Activated CD8-positive, alpha-beta memory T cell treated with anti-CD3 and anti-CD28 coated beads, Interleukin-2, amount 50 U/mL, for 4 hours (primary cell): ENCODE results near the gene LRRC51.

ENCODE experiments used
- DNase-seq: peaks from one replicate; pipeline ENCODE4 v3.0.0-alpha.2; 2020

Gene LRRC51

DNA sequence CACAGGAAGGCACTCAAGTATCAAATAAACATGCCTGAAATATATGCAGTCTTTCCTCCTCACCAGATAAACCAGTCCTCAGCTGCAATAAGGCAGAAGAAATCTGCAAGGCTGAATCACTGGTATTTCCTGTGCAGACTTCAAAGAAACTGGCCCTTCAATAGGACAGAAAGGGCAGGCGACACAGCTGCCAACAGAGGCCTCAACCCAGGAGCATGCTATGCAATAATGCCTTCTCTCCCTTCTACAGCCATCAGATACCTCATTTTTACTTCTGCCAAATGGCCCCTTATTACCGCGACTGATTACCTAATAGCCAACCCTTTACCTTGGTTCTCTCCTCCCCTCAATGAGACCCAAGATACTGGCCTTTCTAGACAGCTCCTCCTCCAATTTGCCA, 8.3 kb upstream of the LRRC51 start:
- DNase-seq: no peak

DNA sequence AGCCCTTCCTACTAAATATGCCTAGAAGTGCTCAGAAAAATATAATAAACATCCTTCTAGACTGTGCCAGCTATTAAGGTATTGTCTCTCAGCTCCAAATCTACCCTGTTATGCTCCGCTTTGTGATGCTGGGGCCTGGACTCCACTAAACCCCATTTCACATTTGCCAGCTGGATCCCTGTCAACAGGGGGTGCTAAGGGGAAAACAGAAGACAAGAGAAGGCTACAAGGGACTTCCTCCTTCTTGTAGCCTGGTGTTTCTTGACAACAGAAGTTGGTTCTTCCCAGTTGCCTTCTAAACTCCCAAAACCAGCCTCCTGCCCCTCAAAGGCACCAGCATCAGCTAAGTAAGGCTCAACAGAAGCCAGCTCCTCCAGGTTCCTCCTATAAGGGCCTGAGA, 5.5 kb upstream of the LRRC51 start:
- no peak for DNase-seq

GRCh38 chr11:72075756-72076155, 4.9 kb upstream of the LRRC51 start:
- DNase-seq: no peak

DNA sequence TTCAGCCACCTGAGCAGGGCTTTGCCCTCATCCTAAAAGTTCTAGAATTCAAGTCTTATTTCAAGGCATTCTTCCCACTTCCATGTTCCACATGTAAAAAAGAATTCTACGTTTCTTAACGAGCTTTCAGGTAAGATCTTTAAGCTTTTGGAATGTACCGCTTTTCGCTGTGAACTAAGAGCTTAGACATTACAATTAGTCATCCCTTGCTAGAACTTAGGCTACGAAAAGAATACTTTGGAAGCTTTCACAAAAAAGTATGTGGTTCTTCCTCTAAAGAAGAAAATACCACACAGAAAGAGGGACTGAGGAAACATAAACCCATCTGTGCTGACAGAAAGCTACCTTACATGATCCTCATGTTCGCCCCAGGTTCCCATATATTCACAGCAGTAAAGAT, 2.2 kb upstream of the LRRC51 start:
- DNase-seq: no peak

- DNase-seq: no peak
Measured at GRCh38 chr11:72079819-72080325, 778 bp upstream of the LRRC51 start.

DNA sequence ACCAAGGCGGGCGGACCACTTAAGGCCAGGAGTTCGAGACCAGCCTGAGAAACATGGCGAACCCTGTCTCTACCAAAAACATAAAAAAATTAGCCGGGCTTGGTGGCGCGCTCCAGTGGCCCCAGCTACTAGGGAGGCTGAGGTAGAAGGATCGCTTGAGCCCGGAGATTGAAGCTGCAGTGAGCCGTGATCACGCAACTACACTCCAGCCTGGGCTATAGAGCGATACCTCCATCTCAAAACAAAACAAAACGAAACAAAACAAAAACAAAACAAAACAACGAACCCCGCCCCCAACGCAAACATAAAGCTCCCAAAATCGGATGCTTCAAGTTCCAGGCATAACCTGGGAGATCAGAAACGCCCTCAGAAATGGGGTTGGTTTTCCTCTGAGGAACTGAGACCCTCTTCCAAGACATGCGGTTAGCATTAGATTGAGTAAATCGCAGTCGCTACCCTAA, 564 bp downstream of the LRRC51 start:
- DNase-seq: no peak

DNA sequence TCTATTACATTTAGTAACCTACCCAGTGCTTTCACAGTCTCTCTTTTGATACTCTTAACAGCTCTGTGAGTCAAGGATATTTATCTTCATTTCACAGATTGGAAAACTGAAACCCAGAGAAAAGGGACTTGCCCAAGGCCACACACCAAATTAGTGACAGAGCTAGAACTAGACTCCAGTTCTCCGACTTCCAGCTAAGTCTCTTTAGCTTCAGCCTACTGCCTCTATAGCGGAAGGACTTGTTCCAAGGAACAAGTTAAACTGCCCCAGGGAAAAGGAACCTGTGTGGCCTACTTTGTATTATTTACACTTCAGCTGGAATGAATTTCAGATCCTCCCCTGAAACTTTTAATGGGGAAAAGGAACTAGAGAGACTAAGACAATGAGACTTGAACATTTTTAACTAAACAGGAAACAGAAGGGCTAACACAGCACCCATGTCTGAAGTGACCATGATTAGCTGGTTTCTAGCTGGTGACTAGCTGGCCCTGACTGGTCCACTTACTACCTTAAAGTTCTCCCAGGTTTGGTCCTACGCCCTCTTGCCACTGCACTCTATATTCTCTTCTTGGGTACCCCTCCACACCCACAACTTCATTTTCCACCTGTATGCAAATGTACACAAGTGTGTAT, 1.3 kb downstream of the LRRC51 start:
- DNase-seq: no peak

DNA sequence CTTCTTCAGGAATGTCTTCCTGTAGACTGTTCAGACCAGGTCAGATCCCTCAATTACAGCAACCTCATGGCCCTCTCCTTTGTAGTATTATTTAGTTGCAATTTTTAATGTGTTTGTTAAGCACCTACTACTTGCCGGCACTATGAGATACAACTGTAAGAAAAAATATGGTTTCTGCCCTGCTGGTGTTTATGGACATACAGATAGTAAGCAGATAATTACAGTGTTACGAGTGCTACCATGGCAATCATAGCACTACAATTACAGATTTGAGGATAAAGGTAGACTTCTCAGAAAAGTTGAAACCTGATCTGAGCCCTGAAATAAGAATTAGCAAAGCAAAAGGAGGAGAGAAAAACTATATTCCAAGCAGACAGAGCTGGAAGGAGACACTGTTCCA, 2.8 kb downstream of the LRRC51 start:
- DNase-seq: no peak

DNA sequence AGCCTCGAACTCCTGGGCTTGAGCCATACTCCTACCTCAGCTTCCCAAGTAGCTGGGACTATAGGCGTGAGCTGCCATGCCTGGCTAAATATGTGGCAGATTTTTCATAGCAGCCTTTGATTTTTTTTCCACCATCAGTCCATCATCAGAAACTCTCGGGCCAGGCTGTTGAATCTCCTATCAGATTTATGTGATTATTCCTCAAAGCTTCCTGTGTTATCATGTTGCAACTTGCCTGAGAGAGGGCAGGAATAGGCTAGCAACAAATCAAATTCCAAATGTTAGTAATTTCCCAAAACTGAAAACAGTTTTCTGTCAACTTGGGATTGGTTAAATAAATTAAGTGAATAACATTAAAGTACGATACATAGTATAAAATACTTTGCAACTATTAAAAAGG, 3.4 kb downstream of the LRRC51 start:
- no peak for DNase-seq

GRCh38 chr11:72084965-72085364, 4.3 kb downstream of the LRRC51 start:
- DNase-seq: no peak

DNA sequence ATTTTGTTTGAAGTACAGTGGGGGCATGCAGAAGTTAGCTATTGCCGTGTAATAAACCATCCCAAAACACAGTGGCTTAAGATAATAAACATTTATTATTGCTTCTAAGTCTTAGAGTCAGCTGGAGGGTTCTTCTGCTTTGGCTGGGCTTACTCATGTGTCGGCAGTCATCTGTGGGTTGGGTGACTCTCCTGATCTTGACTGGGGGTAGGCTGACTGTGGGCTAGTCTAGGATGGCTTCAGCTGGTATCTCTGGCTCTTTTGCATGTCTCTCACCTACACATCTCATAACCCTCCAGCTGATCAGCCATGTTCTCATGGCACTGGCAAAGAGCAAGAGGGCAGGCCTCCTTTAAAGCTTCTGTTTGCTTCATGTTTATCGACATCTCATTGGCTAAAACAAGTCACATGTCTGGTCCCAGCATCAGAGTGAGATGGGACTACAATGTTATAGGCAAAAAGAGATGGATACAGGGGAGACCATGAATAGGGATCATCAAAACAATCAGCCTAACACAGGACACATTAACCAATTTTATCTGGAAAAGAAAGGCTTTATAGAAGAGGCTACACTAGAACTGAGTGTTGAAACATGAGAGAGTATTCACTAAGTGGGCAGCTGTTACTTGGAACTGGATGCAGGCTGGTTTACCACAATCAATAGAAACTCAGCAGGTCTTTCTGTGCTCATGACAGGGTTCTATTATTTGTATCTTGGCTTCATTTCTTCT, 5.1 kb downstream of the LRRC51 start:
- DNase-seq: no peak

GRCh38 chr11:72088076-72088808, 7.6 kb downstream of the LRRC51 start:
- no peak for DNase-seq

DNA sequence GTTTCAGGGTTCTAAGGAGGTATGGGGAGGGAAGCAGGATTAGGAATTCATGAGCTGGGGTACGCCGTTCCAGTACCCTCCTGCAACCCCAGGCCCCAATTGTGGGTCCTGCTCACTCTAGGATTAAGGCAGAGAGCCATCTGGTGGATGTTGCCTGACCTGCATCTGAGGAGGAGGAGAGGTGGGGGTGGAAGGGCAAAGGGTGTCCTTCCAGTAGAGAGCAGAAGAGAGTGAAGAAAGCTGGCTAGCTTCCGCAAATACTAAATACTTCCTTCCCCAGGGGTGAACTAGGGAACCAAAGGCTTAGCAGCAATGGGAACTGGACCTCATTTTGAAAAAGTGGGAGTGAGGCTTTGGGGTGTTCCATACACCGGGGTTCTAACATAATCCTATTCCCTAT, 10.6 kb downstream of the LRRC51 start:
- DNase-seq: peak; percentile 74

DNA sequence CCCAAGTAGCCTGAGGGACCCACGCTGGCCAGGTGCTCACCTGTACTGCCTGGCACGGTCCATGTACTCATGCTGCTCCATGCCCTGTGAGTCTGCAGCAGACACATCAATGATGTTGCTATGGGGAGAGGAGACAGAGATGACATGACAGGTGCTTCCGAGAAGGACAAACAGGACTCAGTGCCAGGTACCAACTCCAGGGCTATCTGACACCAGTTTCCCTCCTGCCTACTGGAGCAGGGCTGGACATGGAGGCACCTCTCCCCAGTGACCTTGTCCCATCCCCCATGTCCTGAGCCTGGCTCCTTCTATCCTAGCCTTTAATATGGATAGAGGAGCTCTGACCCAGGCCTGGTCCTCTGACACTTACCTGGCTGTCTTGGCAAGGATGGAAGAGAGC, 18.1 kb downstream of the LRRC51 start:
- DNase-seq: no peak

GRCh38 chr11:72100009-72100408, 19.4 kb downstream of the LRRC51 start:
- DNase-seq: no peak

GRCh38 chr11:72100462-72100861, 19.8 kb downstream of the LRRC51 start:
- DNase-seq: no peak

GRCh38 chr11:72102162-72102561, 21.5 kb downstream of the LRRC51 start:
- DNase-seq: no peak

DNA sequence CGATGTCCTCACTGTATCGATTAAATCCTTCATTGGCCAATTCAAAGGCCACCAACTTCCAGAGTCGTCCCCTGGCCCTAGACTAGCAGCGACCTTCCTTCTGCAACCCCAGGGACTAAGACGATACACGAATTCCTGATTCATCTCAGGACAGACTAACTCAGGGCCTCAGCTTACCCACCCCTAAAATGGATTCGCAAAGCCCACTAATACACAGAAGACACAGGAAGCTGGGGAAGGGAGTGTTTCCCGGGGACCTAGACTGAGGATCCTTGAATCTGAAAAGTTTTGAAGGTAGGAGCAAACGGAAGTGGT, 21.9 kb downstream of the LRRC51 start:
- no peak for DNase-seq

DNA sequence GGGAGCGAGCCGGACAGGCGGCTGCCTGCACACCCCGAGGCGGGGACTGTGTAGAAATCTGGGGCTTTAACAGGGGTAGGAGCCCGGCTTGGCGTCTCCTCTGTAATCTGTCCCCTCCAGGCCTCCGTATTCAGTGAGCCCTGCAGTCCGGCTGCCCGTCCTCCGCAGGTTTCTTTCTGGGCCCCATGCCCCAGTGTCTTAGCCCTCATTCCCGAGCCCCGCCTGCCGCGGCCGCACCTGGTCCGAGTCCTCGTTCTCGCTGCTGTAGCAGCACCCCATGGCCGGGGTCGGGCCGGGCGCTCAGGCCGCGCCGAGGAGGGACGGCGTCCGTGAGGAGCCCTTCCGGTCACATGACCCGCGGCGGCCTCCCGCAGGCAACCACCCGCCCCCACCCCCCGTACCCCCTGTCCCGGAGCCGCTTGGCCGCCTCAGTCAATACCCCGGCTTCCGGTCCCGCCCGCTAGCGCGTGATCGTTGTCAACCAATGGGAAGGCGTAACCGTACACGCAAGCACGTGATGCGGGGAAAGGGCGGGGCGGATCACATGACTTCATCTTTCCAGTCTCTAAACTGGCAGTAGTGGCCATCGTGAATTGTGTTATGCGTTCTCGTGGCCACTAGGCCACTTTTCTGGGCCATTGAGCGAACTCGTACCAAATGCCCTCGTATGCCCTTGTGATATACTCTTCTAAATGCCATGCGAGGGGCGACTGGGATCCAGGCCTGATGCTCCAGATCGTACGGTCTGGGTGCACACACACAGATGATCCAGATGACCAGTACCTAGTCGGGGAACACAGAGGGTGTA, 22.5 kb downstream of the LRRC51 start, which contains the start of gene LAMTOR1:
Gene LAMTOR1 (minus strand): TSS at position 352 of the 808 bp plus-strand sequence. CDS start 73 bp downstream, at position 279.
- peak; percentile 98 for DNase-seq

- DNase-seq: no peak
Measured at GRCh38 chr11:72103754-72104167, 23.1 kb downstream of the LRRC51 start.

DNA sequence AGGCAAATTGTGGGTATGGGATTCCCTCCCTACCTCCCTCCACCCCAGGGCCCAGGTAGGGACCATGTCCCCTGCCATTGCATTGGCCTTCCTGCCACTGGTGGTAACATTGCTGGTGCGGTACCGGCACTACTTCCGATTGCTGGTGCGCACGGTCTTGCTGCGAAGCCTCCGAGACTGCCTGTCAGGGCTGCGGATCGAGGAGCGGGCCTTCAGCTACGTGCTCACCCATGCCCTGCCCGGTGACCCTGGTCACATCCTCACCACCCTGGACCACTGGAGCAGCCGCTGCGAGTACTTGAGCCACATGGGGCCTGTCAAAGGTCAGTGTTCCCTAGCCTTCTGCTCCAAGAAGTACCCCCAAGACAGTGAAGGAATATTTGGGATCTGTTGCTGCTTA, 25.2 kb downstream of the LRRC51 start, which contains the start of gene TOMT:
Gene TOMT (plus strand): TSS at position 37 of the 400 bp plus-strand sequence. CDS start 28 bp downstream, at position 65.
- no peak for DNase-seq

DNA sequence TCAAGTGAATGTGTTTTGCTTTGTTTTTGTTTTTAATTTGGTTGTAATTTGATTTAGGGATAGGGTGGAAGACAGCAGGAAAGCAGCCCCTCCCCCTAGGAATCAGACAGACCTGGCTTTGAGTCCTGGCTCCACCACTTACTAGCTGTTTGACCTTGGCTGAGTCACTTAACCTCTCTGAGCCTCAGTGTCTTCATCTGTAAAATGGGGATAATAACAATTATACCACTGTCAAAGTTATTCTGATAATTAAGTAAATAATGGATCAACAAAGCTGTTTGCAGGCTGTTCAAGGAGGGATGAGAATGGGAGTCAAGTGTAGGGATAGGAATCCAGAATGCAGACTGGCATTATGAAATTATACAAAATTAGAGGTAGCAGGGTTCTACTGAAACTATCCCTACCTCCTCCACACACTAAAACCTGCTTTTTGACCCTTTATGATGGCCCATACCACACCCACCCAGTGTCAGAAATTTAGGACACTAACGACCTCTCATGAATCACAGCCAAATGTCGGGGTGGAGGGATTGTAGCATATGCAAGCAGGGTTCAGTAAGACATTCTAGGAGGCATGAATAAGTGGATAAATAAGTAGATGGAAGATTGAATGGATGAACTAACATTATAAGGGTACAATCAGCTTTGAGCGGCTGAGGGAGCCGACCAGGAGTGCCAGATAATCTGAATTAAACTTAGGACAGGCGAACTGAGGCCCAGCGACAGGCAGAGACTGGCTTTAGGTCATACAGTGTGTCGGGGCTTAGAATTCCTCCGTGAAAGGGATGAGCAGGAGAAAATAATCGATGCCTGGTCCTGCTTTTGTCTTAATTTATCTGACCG, 30.9 kb downstream of the LRRC51 start:
- no peak for DNase-seq
